Effector memory CD4-positive, alpha-beta T cell (primary cell): ENCODE measurements around the gene COPS7B.

Experiments used
- DNase-seq, 3 donors: peaks; one replicate each; pipeline ENCODE4 v3.0.0-alpha.2; 2020
- H3K27ac ChIP-seq: 2 replicates; pipeline ENCODE4 v1.7.0; 2013; ENCODE audit warnings: mild to moderate bottlenecking, low read length, moderate library complexity; ENCODE audit not compliant: insufficient read depth, poor library complexity, severe bottlenecking
- H3K27me3 ChIP-seq: replicated peaks from 2 replicates; pipeline ENCODE4 v1.7.0; 2013; ENCODE audit warnings: mild to moderate bottlenecking, low read length; ENCODE audit not compliant: insufficient read depth, control insufficient read depth, poor library complexity, severe bottlenecking
- H3K36me3 ChIP-seq: 2 replicates; pipeline ENCODE4 v1.7.0; 2013; ENCODE audit warnings: mild to moderate bottlenecking, low read length, moderate library complexity; ENCODE audit not compliant: control insufficient read depth, insufficient read depth
- H3K4me1 ChIP-seq: 2 replicates; pipeline ENCODE4 v1.7.0; 2013; ENCODE audit warnings: low read length, mild to moderate bottlenecking; ENCODE audit not compliant: control insufficient read depth, insufficient read depth, poor library complexity, severe bottlenecking
- H3K4me3 ChIP-seq: 2 replicates; pipeline ENCODE4 v1.7.0; 2013; ENCODE audit warnings: low read length, low read depth, mild to moderate bottlenecking; ENCODE audit not compliant: insufficient read depth, poor library complexity, severe bottlenecking
- H3K9me3 ChIP-seq: 2 replicates; pipeline ENCODE4 v1.7.0; 2013; ENCODE audit warnings: mild to moderate bottlenecking, low read length, moderate library complexity; ENCODE audit not compliant: control insufficient read depth

The COPS7B gene

GRCh38 chr2:231764124-231764523 lies 22.1 kb upstream of the COPS7B start:
- Histone ChIP-seq H3K4me1 (no peaks in the 10 kb centered on the region), H3K36me3 (no peaks in the 10 kb centered on the region), H3K27ac (no peak overlapping the region), H3K4me3 (no peak overlapping the region), H3K27me3 (no peaks in the 10 kb centered on the region), H3K9me3 (no peaks in the 10 kb centered on the region)
- no peak for DNase-seq

GRCh38 chr2:231764760-231765159 lies 21.5 kb upstream of the COPS7B start:
- H3K36me3 ChIP-seq, result no peaks in the 10 kb centered on the region
- H3K9me3 ChIP-seq, result no peaks in the 10 kb centered on the region
- H3K4me3 ChIP-seq, result no peak overlapping the region
- no peak for DNase-seq
- H3K27ac ChIP-seq, result no peak overlapping the region
- H3K27me3 ChIP-seq, result no peaks in the 10 kb centered on the region
- no peaks in the 10 kb centered on the region for H3K4me1 ChIP-seq

GRCh38 chr2:231765496-231765929 lies 20.7 kb upstream of the COPS7B start:
- DNase-seq, result no peak
- Histone ChIP-seq H3K9me3 (no peaks in the 10 kb centered on the region), H3K36me3 (no peaks in the 10 kb centered on the region), H3K27ac (no peak overlapping the region), H3K4me1 (no peaks in the 10 kb centered on the region), H3K27me3 (no peaks in the 10 kb centered on the region), H3K4me3 (no peak overlapping the region)

- no peaks in the 10 kb centered on the region for H3K4me1 ChIP-seq
- no peak overlapping the region for H3K4me3 ChIP-seq
- no peaks in the 10 kb centered on the region for H3K27me3 ChIP-seq
- no peaks in the 10 kb centered on the region for H3K9me3 ChIP-seq
- H3K27ac ChIP-seq, result no peak overlapping the region
- DNase-seq, result no peak
- H3K36me3 ChIP-seq, result no peaks in the 10 kb centered on the region
Measured at GRCh38 chr2:231769170-231770136, 16.8 kb upstream of the COPS7B start.

- H3K36me3 ChIP-seq, result peaks cover 2% of the 10 kb centered on the region
- peak overlapping the region; percentile 92 for H3K27ac ChIP-seq
- H3K27me3 ChIP-seq, result no peaks in the 10 kb centered on the region
- H3K4me1 ChIP-seq, result peaks cover 18% of the 10 kb centered on the region
- H3K9me3 ChIP-seq, result no peaks in the 10 kb centered on the region
- peak overlapping the region; percentile 93 for H3K4me3 ChIP-seq
- no peak for DNase-seq
Measured at GRCh38 chr2:231780123-231780908, 5.9 kb upstream of the COPS7B start.

- Histone ChIP-seq H3K4me1 (peaks cover 24% of the 10 kb centered on the region), H3K4me3 (peak within 1 kb of the TSS; percentile 93), H3K9me3 (no peaks in the 10 kb centered on the region), H3K36me3 (peaks cover 2% of the 10 kb centered on the region), H3K27ac (peak within 1 kb of the TSS; percentile 92), H3K27me3 (no peaks in the 10 kb centered on the region)
- DNase-seq, result peak; percentile 85 to 96 (median 94)
Measured at GRCh38 chr2:231780909-231781797, 5.1 kb upstream of the COPS7B start, which contains the start of gene PDE6D. TSS of gene PDE6D (minus strand) at chr2:231781282. CDS start at chr2:231781114, 168 bp downstream.

- no peaks in the 10 kb centered on the region for H3K9me3 ChIP-seq
- H3K27me3 ChIP-seq, result no peaks in the 10 kb centered on the region
- no peaks in the 10 kb centered on the region for H3K36me3 ChIP-seq
- peak overlapping the region; percentile 92 for H3K27ac ChIP-seq
- H3K4me3 ChIP-seq, result peak overlapping the region; percentile 93
- peaks cover 27% of the 10 kb centered on the region for H3K4me1 ChIP-seq
- DNase-seq, result peak in 1 of 3 donors; percentile 20
Measured at GRCh38 chr2:231781798-231782726, 4.2 kb upstream of the COPS7B start.

- peak overlapping the region; percentile 69 for H3K27ac ChIP-seq
- H3K27me3 ChIP-seq, result no peaks in the 10 kb centered on the region
- no peak overlapping the region for H3K4me3 ChIP-seq
- H3K9me3 ChIP-seq, result no peaks in the 10 kb centered on the region
- H3K36me3 ChIP-seq, result peaks cover 6% of the 10 kb centered on the region
- peaks cover 25% of the 10 kb centered on the region for H3K4me1 ChIP-seq
- no peak for DNase-seq
Measured at GRCh38 chr2:231785413-231785812, 832 bp upstream of the COPS7B start.

GRCh38 chr2:231785822-231786176 lies 446 bp upstream of the COPS7B start:
- Histone ChIP-seq H3K27ac (peak overlapping the region; percentile 69), H3K4me1 (peaks cover 23% of the 10 kb centered on the region), H3K27me3 (no peaks in the 10 kb centered on the region), H3K4me3 (peak overlapping the region; percentile 96), H3K9me3 (no peaks in the 10 kb centered on the region), H3K36me3 (peaks cover 6% of the 10 kb centered on the region)
- DNase-seq, result no peak
